Cardiac septum (tissue), 1 donor: ENCODE data around the gene ADGRD1. TPM values are rescaled to one million over a fixed set of nuclear protein-coding genes. Genes with fewer than 3 reads are reported as not detected.

Experiments
- DNase-seq: peaks from one replicate; pipeline ENCODE4 v3.0.0-alpha.2; 2020; ENCODE audit warnings: low spot score
- intact Hi-C: fragments of 100-400 bp; cut with DNase I; formaldehyde crosslinking; loops from one replicate; pipeline ENCODE4 v1.14.0; 2022
- total RNA-seq: library from RNA; stranded (reverse); fragmentation: NEBNext Ultra II Directional; extraction: Animal tissue kit (Norgen Biotek cat#: 25700); gene quantifications from one replicate; pipeline ENCODE4 v1.2.1, GENCODE V29; 2021
- donor health status: DM: no; HTN: no; CAD: no.

ADGRD1 gene
- total RNA-seq, 1 donor from 2014 or later = 54.6 TPM

- intact Hi-C loops = no loop called here
Measured at GRCh38 chr12:131076296-131076695, 122.6 kb downstream of the ADGRD1 start.

DNA sequence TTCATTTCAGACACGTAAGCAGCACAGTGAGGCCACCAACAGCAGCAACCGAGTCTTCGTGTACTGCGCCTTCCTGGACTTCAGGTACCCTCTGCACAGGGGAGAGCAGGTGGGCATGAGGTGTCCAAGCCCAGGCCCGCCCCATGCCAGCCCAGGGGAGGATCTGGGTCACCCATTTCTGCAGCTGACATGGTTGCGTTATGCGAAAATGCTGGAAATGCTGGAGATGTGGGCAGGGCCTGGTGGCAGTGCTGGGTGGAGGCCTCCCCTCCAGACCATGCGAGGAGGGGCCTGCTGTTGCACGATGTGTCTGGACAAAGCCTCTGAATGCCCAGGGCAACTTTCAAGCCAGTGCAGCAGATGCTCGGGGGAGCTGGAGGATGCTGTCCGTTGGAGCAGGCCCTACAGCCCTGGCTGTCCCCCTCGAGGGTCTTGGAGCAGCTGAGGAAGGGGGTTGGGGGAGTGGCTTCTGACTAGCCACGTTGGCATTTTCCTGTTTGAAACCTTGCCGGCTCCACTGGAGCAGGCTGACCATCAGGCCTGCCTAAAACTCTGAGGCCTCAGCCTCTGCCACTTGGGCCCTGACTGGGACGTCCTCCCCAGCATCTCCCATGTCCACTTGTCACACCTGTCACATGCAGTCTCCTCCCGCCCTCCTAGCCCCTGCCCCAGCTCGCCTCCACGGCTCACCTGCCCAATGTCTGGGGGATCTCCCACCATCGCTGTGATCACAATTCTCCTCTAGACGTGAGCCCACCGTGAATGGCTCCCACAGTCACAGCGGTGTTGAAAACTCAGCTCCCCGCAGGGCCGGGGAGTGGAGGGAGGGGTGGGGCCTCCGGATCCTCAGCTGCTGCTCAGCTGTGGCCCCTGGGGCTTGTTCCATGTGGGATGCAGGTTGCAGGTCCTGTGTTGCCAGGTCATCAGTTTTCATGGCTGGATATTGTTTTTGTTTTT, 123.4 kb downstream of the ADGRD1 start:
- intact Hi-C loops = no loop called here
- DNase-seq = peak; percentile 69

More at GRCh38 chr12:131076296-131076695, 122.6 kb downstream of the ADGRD1 start:
- peak; percentile 35 for DNase-seq

GRCh38 chr12:131077931-131078391, 124.3 kb downstream of the ADGRD1 start:
- intact Hi-C loops = no loop called here
- DNase-seq = no peak

DNA sequence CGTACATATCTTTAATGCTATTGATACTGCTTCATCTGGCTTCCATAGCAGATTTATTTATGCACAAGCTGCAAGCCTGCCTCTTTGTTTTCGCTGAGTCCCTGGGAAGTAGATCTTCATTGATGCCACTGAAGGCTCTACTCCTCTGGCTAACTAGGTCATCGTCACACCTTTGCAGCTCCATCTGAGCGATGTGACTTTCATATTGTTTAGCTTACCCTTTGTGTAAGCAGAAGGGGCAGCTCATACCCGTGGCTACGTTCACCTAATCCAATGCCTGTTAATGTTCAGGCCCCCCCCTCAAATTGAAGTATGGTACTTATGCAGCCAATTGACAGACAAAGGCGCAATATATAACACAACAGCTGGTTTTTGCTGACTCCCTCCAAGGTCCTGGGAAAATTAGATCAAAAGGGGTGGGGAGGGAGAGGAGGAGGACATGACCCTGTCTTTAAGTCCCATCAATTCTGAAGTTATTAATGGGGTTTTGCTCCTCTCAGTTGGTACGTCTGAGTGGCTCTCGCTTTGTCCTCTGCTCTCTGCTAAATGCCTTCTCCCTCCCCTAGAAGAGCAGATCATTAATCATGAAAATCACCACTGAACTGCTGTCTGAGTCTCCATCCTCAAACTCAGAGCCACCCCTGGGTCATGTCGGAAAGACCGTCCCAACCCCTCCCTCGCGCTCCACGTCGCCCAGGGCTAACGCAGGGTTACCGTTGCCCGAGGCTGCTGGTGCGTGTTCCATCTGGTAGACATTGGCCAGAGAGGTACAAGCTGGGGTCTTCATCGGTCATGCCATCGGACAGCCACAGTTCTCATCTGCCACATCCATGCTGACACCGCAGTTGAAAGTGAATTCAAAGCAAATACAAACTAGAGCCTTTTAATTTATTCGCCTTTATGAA, 128.8 kb downstream of the ADGRD1 start:
- DNase-seq = peak; percentile 24
- intact Hi-C loops = no loop called here

DNA sequence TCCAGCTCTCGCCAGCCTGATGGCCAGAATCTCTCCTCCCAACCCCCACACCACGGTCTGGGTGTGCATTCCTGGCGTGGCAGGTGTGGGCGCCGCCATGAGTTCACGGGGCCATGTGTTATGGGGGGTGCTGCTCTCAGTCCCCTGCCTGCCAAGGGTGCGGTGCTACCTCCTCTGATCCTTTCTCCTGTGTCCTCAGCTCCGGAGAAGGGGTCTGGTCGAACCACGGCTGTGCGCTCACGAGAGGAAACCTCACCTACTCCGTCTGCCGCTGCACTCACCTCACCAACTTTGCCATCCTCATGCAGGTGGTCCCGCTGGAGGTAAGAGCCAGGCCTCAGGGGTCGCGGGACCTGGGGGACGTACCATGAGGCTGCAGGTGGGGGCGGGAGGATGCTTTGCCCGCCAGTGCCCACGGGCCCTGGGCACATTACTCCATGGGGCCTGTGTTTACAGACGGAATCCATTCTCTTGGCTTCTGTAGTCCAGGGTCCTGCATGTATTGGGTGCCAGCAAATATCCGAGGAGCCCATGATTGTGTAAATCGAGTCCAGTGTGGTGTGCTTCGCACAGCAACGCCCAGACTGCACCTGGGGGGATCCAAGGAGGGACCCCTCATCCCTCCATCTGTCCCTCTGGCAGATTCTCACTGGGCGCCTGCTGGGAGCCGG, 130.8 kb downstream of the ADGRD1 start:
- peak; percentile 69 for DNase-seq
- intact Hi-C loops = no loop called here

DNA sequence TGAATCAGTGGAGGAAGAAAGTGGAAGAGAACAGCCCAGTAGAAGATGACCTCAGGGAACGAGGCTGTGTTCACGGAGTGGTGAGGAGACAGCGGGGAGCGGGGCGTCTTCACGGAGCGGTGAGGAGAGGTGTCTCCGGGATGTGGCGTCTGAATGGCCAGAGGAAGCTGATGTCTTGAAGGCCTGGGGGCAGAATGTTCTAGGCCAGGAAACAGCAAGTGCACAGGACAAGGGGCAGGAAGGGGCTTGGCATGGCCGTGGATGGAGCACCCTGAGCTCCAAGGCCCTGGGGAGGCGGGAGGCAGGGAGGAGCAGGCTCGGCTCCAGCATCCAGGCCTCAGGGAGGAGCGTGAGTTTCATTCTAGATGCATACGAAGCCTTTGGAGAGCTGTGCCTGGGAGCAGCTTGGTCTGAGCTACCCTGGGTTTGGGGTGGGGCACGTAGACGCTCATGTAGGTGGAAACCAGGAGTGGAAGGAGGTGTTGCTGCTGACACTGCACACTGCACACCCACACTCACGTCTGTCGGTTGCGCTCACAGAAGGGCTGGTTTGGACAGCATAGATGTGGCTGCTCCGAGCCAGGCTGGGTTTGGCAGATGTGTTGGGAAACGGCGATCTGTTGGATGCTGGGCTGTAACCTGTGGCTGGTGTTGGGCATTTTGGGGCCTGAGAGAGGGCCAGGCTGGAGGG, 131.6 kb downstream of the ADGRD1 start:
- peak; percentile 72 for DNase-seq
- intact Hi-C loops = no loop called here

DNA sequence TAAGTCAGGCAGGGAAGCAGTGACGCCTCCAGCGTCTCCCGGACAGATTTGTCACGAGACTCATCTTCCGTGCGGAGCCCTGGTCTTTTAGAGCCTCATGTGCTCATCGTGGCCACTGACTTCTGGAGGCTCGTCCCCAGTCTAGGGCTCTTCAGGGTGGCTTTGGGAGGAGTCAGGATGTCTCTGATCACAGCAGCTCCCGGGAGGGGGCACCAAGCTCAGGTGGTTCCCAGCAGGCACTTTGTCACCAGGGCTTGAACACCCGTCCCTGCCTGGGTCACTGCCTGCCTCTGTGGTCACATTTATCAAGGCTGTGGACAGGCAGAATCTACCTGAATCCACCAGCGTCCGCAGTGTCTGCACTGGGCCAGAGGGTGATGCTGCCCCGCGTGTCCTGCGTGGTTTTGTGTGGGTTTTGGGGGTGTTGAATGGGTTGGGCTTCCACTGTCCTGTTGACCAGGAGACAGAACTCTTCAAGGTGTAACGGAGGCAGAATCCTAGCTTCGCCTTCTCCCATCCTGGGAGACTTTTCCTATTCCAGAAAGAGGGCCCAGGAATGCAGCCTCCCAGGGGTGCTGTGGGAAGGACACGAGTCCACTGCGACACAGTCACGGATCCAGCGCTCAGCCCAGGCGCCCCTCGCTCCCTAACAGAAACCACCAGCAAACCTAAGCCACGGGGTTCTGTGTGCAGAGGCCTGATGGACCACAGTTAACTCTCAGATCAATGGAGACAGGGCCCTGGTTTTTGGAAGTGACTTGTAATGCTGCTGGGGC, 132.3 kb downstream of the ADGRD1 start:
- peak; percentile 62 for DNase-seq
- intact Hi-C loops = no loop called here

DNA sequence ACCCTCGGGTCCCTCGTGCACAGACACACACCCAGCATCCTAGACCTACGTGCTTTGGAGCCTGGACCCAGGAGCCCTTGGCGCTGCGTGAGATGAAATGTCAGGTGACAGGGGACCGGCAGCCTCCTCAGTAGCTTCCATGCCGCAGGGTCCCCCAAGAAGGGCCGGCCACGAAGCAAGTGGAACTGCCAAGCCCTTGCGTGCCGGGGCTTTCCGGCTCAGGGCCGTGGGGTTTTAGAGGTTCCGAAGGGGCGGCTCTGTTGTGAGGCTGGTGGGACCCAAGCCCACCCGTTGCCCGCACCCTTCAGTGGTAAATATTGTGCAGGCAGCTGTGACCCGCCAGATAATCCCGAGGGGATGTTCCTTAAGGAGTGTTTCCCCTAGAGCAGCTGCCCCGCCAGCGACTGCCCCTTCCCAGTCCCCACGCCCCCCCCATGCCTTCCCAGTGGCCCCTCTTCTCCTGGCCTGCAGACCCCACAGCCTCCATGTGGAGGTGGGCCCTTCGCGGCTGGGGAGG, 133.7 kb downstream of the ADGRD1 start:
- intact Hi-C loops = no loop called here
- peak; percentile 58 for DNase-seq

DNA sequence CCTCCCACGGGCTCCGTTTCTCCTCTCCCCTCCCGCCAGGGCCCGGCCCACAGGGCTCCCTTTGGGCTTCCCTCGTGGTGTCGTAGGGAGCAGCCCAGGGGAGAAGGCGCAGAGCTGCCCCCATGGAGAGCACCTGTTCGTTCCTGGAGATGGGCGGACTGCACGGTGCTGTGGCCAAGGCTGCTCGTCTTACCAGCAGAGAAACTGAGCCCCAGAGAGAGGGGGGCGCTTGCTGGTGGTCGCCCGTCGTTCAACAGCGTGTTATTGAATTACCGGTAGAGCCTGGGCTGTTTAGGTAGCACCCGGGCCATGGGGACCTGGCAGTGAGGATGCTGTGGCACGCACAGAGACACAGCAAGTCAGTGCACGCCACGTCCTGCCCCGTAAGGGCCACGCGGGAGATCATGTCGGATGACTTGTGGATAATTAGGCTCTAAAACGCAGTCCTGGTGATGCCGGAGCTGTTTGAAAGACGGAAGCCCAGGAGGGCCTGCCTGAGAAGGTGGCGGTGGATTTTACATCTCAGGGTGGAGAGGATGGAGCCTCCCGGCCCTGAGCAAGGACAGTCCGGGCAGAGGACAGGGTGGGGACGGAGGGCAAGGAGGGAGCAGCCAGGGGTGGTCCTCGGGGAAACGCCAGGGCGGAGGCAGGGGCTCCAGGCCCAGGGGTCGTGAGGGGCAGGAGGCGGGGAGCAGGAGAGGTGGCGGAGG, 134.4 kb downstream of the ADGRD1 start:
- DNase-seq = peak; percentile 75
- intact Hi-C loops = no loop called here

GRCh38 chr12:131088701-131089530, 135.2 kb downstream of the ADGRD1 start:
- intact Hi-C loops = no loop called here
- DNase-seq = peak; percentile 68

- peak; percentile 51 for DNase-seq
- intact Hi-C loops = no loop called here
Measured at GRCh38 chr12:131089531-131090273, 136.0 kb downstream of the ADGRD1 start.

DNA sequence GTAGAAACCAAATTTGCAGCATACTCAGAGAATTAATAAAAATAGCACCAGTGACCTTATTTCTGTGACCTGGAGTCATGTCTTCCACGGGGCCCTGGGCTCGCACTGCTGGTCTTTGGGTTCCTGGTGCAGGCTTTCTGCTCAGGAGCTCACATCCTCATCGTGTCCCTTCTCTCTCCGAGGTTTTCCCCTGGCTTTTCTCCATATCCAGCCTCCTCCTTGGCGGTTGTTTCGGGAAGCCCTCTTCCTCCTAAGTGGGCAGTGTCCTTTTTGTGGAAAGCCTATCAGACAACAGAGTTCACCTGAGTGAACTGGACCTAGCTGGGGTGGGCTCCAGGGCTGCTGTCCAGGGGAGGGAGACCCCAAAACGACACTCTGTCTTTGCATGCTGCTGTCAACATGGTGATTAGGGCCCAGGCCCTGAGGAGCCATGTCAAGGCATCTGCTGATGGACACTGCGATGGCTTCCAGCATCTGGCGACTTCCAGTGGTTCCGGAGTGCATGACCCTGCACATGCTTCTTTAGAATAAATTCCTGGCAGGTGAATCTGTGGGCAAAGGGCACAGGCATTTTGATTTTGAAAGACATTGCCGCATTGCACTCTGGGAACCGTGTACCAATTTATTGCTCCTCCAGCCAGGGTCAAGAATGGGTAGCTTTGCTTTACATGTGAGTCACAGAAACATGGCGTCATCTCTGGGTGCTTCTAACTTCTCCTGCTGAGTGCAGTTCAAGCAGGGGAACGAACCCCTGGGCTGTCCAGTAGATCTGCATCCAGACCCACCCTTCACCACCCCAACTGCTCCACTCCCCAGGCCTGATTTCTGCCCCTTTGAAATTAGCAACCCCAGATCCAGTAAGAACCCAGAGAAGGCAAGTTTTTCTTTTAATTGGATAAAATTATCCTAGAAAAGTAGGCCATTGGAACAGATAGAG, 136.8 kb downstream of the ADGRD1 start:
- peak; percentile 70 for DNase-seq

GRCh38 chr12:131091413-131091975, 137.8 kb downstream of the ADGRD1 start:
- DNase-seq = peak; percentile 39
- intact Hi-C loops = no loop called here

More for the DNA sequence above, 136.8 kb downstream of the ADGRD1 start:
- intact Hi-C loops = no loop called here

DNA sequence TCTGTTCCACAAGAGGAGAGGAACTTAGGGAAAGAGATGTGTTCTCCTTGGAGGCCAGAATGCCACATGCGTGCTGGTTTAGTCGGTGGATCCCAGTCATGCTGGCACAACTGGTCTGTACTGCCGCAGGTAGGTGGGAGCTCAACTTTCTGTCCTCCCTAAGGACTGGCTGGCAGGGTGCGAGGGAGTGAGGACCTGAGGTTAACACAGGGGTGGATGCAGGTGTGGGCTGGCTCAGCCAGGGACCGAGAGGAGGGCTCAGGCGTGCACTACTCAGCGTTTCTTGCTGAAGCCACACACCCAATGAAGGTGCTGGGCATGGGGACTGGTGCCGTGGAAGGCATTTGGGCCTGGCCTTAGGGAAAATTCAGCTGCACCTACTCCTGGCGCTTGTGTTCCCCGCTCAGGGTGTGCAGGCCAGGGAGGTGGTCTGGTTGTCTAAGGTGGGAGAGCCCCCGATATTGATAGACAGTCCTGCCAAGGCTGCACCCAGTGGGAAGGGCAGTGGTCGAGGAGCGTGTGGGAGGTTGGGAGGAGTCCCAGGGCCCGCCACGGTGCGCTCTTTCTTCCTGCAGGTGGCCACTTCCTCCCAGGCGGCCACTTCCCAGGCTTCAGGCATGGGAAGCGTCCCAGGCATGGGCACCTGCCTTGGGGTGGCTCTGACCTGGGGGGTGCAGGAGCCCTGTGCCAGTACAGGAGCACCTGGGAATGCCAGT, 138.4 kb downstream of the ADGRD1 start:
- DNase-seq = peak; percentile 73
- intact Hi-C loops = no loop called here
